Measurements from ENCODE around the gene CSN2. TPM values are rescaled to one million over a fixed set of nuclear protein-coding genes. Genes with fewer than 3 reads are reported as not detected.

The CSN2 gene
- total and polyA plus RNA-seq, 10 of the 15 experiments (the other 5 are each of a cell fraction or from before 2014, with no cell fraction given) = not detected

GRCh38 chr4:69984030-69984443 lies 18.5 kb upstream of the CSN2 start (continued):
- no peak for TF ChIP-seq ZBTB4 (CRISPR knock-in tag; IDR thresholded peaks at IDR 0.05)
- TF ChIP-seq ZBTB40 (IDR thresholded peaks at IDR 0.05; ENCODE audit: borderline replicate concordance) = no peak
- peak; percentile 13; the same call in 1 of the 2 replicates for TF ChIP-seq EED (IDR thresholded peaks at IDR 0.05; ENCODE audit: low read depth)

GRCh38 chr4:69977582-69977981 lies 12.1 kb upstream of the CSN2 start:
- Histone ChIP-seq H3K9ac (ENCODE audit: control insufficient read depth, insufficient read depth, low read length) (no peak overlapping the region), H3K4me3 (no peak overlapping the region), H3K79me2 (ENCODE audit: control insufficient read depth, insufficient read depth, low read length) (no peaks in the 10 kb centered on the region), H3K4me2 (ENCODE audit: control insufficient read depth, insufficient read depth) (no peak overlapping the region), H3K4me1 (ENCODE audit: control insufficient read depth, insufficient read depth, low read length) (no peaks in the 10 kb centered on the region), H3K27ac (ENCODE audit: control insufficient read depth, insufficient read depth) (no peak overlapping the region), H3K36me3 (ENCODE audit: control insufficient read depth in 2 of 2, insufficient read depth in 2 of 2, low read length in 1 of 2) (no peaks in the 10 kb centered on the region), H3K27me3 (replicated peaks in 1 of 2; ENCODE audit: control insufficient read depth in 2 of 2, insufficient read depth in 2 of 2, low read length in 1 of 2) (no peaks in the 10 kb centered on the region), H3K9me3 (replicated peaks; ENCODE audit: control insufficient read depth, insufficient read depth, low read length) (no peaks in the 10 kb centered on the region), H4K20me1 (ENCODE audit: control insufficient read depth, insufficient read depth) (no peaks in the 10 kb centered on the region), H2AFZ (ENCODE audit: control insufficient read depth, low read depth, low read length) (no peak overlapping the region)
- POLR2A ChIA-PET = no interaction called here
- in situ Hi-C loops (cut with MboI) (no loop called here), intact Hi-C loops (cut with micrococcal nuclease; ENCODE audit: unreplicated experiment) (no loop called here)
- ATAC-seq = no peak
- FAIRE-seq = no peak
- RAD21 ChIA-PET (ENCODE audit: unreplicated experiment) = interaction anchor here (0.5 kb wide), 1 partner anchor 107 kb away, joined by 3 read pairs; no protein-coding TSS in a partner anchor
- SMC1A ChIA-PET (ENCODE audit: uncharacterized antibody, unreplicated experiment) = no interaction called here
- CTCF ChIA-PET = no interaction called here
- no peak for DNase-seq (ENCODE audit: low read depth, low spot score)
- no TSS peak for BruUV-seq (replicated peaks)
- TF ChIP-seq BCLAF1 (IDR thresholded peaks at IDR 0.05) (no peak), ZBTB11 (CRISPR knock-in tag; IDR thresholded peaks at IDR 0.05) (no peak), FOXK2 (IDR thresholded peaks at IDR 0.05) (no peak), POLR2AphosphoS2 (IDR thresholded peaks at IDR 0.05; ENCODE audit: low read depth, low read length) (no peak), BRCA1 (IDR thresholded peaks at IDR 0.05; ENCODE audit: low read depth, low read length) (no peak)

All from GM12878 (cell line).